ENCODE results near the gene ZNF831.

The ZNF831 gene

GRCh38 chr20:59182401-59183044 is 18.9 kb downstream of the ZNF831 start:
- no peak for DNase-seq (ENCODE audit: low read depth)

GRCh38 chr20:59183751-59184150 is 20.1 kb downstream of the ZNF831 start:
- no peak for DNase-seq (ENCODE audit: low read depth)

GRCh38 chr20:59184880-59185447 is 21.3 kb downstream of the ZNF831 start:
- no peak for DNase-seq (ENCODE audit: low read depth)

- no peak for DNase-seq (ENCODE audit: low read depth)
Observed at GRCh38 chr20:59185809-59186208, 22.2 kb downstream of the ZNF831 start.

- no peak for DNase-seq (ENCODE audit: low read depth)
Observed at GRCh38 chr20:59190466-59190865, 26.8 kb downstream of the ZNF831 start.

GRCh38 chr20:59191036-59191755 is 27.6 kb downstream of the ZNF831 start:
- DNase-seq (ENCODE audit: low read depth), result no peak

- no peak for DNase-seq (ENCODE audit: low read depth)
Observed at GRCh38 chr20:59191756-59192532, 28.3 kb downstream of the ZNF831 start.

- no peak for DNase-seq (ENCODE audit: low read depth)
Observed at GRCh38 chr20:59192533-59192896, 28.9 kb downstream of the ZNF831 start.

GRCh38 chr20:59193325-59193724 is 29.7 kb downstream of the ZNF831 start:
- DNase-seq (ENCODE audit: low read depth), result no peak

GRCh38 chr20:59194023-59194935 is 30.7 kb downstream of the ZNF831 start:
- DNase-seq (ENCODE audit: low read depth), result no peak

- no peak for DNase-seq (ENCODE audit: low read depth)
Observed at GRCh38 chr20:59195316-59195993, 31.8 kb downstream of the ZNF831 start.

GRCh38 chr20:59204165-59204894 is 40.7 kb downstream of the ZNF831 start:
- DNase-seq (ENCODE audit: low read depth), result no peak

GRCh38 chr20:59205044-59205443 is 41.4 kb downstream of the ZNF831 start:
- DNase-seq (ENCODE audit: low read depth), result no peak

GRCh38 chr20:59207235-59207634 is 43.6 kb downstream of the ZNF831 start:
- DNase-seq (ENCODE audit: low read depth), result no peak

- peak; percentile 72 for DNase-seq (ENCODE audit: low read depth)
Observed at GRCh38 chr20:59207742-59208357, 44.2 kb downstream of the ZNF831 start.

GRCh38 chr20:59210186-59210585 is 46.6 kb downstream of the ZNF831 start:
- DNase-seq (ENCODE audit: low read depth), result no peak

GRCh38 chr20:59211208-59211765 is 47.7 kb downstream of the ZNF831 start:
- no peak for DNase-seq (ENCODE audit: low read depth)

- no peak for DNase-seq (ENCODE audit: low read depth)
Observed at GRCh38 chr20:59214073-59214472, 50.5 kb downstream of the ZNF831 start.
